Activated CD4-positive, alpha-beta T cell treated with anti-CD3 and anti-CD28 coated beads, Interleukin-2, amount 50 U/mL, for 1 hour (primary cell): ENCODE data around the gene BMP8A.

Experiments used
- DNase-seq: peaks from one replicate; pipeline ENCODE4 v3.0.0-alpha.2; 2020

The BMP8A gene

GRCh38 chr1:39529901-39530535 lies 38.6 kb downstream of the BMP8A start:
- no peak for DNase-seq

- no peak for DNase-seq
These were observed 40.1 kb downstream of the BMP8A start for GRCh38 chr1:39531526-39531925.

- DNase-seq, result no peak
These were observed 42.0 kb downstream of the BMP8A start for GRCh38 chr1:39533442-39533841.

GRCh38 chr1:39538531-39539251 lies 47.3 kb downstream of the BMP8A start:
- no peak for DNase-seq

GRCh38 chr1:39539252-39539790 lies 47.9 kb downstream of the BMP8A start:
- peak; percentile 20 for DNase-seq

- no peak for DNase-seq
These were observed 49.1 kb downstream of the BMP8A start for GRCh38 chr1:39540504-39541031.

- DNase-seq, result no peak
These were observed 51.5 kb downstream of the BMP8A start for GRCh38 chr1:39542924-39543323.

- DNase-seq, result no peak
These were observed 52.9 kb downstream of the BMP8A start for GRCh38 chr1:39544327-39544726.

GRCh38 chr1:39545531-39545930 lies 54.1 kb downstream of the BMP8A start:
- DNase-seq, result no peak

- no peak for DNase-seq
These were observed 62.8 kb downstream of the BMP8A start for GRCh38 chr1:39554277-39554676.

- no peak for DNase-seq
These were observed 69.8 kb downstream of the BMP8A start for GRCh38 chr1:39561279-39561678.

GRCh38 chr1:39562886-39563285 lies 71.5 kb downstream of the BMP8A start:
- DNase-seq, result no peak

GRCh38 chr1:39563669-39564068 lies 72.2 kb downstream of the BMP8A start:
- DNase-seq, result no peak

GRCh38 chr1:39564340-39564739 lies 72.9 kb downstream of the BMP8A start:
- no peak for DNase-seq

GRCh38 chr1:39564941-39565340 lies 73.5 kb downstream of the BMP8A start:
- no peak for DNase-seq

- DNase-seq, result no peak
These were observed 75.2 kb downstream of the BMP8A start for GRCh38 chr1:39566441-39567137.

GRCh38 chr1:39567302-39567701 lies 75.9 kb downstream of the BMP8A start:
- DNase-seq, result no peak

GRCh38 chr1:39568208-39568607 lies 76.8 kb downstream of the BMP8A start:
- no peak for DNase-seq

GRCh38 chr1:39569034-39569433 lies 77.6 kb downstream of the BMP8A start:
- no peak for DNase-seq

- no peak for DNase-seq
These were observed 79.2 kb downstream of the BMP8A start for GRCh38 chr1:39570477-39571177.

GRCh38 chr1:39571178-39571483 lies 79.7 kb downstream of the BMP8A start:
- DNase-seq, result no peak

- no peak for DNase-seq
These were observed 81.1 kb downstream of the BMP8A start for GRCh38 chr1:39572379-39573096.

GRCh38 chr1:39573097-39573465 lies 81.6 kb downstream of the BMP8A start:
- DNase-seq, result no peak
